Measurements from ENCODE around the gene TNFAIP8L2.

Gene TNFAIP8L2

DNA sequence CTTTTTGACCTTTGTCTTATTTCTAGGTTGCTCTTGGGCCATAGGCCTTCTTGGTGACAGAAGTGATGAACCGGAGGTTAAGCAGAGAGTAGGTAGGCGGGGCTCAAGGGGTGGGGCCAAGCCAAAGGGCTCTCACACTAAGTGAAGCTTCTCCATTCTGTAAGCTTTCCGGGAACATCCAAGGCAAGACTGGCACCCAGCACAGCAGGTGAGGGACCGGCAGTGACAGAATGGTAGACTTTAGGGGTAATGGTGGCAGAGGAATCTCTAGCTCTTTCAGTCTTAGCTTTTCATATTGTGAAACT is at the start of gene TNFAIP8L2:
Gene TNFAIP8L2 (plus strand): TSS at position 135 of the 305 bp plus-strand sequence. CDS start 2,049 bp downstream, outside the sequence.
- peak; percentile 56 for DNase-seq (ENCODE audit: low read depth)

DNA sequence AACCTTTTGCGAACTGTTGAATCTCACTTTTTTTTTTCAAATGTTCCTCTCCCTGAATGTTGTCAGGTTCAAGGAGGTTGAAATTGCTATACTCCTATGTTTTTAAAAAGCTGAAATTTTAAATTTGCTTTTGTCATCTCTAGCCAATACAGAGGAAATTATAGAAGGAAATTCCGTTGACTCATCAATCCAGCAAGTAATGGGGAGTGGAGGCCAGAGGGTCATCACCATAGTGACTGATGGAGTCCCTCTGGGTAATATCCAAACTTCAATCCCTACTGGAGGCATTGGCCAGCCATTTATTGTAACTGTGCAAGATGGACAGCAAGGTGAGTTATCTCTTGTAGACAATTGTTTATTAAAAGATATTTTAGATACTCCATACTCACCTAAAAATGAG is 49.6 kb upstream of the TNFAIP8L2 start:
- DNase-seq (ENCODE audit: low read depth), result no peak

DNA sequence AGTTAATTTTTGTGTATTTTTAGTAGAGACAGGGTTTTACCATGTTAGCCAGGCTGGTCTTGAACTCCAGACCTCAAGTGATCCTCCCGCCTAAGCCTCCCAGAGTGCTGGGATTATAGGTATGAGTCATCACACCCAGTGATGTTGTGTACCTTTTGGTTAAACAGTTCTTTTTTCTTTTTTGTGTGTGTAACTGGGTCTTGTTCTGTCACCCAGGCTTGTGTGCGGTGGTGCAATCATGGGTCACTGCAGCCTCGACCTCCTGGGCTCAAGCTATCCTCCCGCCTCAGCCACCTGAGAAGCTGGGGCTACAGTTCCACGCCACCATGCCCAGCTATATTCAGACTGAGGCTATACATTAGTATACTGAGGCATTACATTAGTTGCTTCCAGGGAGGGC is 48.1 kb upstream of the TNFAIP8L2 start:
- no peak for DNase-seq (ENCODE audit: low read depth)

DNA sequence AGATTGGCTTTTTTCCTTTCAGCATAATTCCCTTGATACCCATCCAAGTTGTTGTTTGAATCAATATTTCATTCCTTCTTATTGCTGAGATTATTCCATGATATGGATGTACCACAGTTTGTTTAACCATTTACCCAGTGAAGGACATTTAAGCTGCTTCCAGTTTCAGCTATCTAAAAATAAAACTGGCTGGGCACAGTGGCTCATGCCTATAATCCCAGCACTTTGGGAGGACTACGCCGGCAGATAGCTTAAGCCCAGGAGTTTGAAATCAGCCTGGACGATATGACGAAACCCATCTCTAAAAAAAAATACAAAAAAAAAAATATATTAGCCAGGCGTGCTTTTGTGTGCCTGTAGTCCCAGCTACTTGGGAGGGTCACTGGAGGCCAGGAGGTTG is 42.6 kb upstream of the TNFAIP8L2 start:
- no peak for DNase-seq (ENCODE audit: low read depth)

DNA sequence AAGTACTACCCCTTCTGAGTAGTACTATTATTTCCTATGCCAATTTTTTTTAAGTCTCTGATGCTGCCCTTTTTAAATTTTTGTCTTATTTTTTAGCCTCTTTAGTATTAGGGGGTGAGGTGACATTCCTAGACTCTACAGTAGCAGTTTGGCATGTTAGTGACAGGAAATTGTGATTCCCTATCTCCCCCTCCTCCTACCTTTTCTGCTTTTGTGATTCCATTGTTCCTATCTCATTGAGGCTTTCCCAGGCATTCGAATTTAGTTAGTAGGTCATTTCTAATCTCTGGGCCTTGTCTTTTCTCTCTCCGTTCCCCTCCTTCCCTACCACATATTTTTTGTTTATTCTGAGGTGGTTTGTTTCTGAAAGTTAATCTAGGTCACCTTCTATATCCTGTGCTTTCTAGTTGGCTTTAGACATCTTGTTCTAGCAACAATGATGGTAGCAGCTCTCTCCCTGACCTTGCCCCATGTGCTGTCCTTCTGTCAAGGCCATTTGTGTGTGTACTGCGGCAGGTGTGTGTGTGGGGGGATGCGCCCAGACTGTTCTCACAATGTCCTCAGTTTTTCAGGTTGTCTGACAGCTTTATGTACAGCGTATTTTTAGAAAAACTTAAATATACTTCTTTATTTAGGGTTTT is 31.6 kb upstream of the TNFAIP8L2 start:
- no peak for DNase-seq (ENCODE audit: low read depth)

DNA sequence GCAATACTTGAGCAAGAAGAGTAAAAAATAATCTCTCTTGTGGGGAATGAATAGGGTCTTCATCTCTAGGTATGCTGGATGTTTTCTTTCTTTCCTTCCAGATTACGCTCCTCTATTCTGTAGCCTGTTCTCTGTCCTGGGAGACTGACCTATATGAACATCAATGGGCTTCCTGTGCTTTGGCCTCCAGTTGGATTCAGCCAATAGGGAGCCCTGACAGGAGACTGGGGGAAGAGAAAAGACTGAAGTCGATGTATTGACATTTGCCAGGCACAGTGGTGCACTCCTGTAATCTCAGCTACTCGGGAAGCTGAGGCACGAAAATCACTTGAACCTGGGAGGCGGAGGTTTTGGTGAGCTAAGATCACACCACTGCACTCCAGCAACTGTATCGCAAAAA is 27.6 kb upstream of the TNFAIP8L2 start:
- DNase-seq (ENCODE audit: low read depth), result no peak

DNA sequence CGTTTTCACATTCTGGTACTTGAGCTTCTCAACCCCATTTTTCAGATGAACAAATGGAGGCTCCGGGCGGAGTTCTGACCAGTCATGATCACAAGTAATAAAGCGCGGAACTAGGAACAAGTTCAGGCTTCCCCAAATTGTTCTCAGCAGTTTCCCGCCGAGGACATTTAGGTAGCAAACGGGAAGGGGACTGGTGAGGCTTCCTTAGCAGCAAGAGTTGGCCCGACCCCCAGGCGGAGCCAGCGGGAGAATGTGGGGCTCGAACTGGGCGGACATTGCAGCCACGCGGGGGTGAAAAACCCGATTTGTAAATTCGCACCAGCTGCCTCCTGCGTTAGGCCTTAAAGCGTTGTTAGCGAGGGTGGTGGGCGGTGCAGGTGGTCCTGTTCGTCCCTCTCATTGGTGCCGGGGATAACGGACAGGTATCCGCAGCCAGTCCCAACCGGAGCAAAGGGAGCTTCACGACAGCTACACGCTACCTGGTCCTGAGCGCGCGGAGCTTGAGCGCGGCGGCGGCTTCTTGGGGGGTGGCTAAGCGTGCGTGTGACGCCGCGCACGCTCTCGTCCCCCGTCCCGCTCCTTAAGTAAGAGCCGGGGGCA is 25.4 kb upstream of the TNFAIP8L2 start:
- peak; percentile 36 for DNase-seq (ENCODE audit: low read depth)

DNA sequence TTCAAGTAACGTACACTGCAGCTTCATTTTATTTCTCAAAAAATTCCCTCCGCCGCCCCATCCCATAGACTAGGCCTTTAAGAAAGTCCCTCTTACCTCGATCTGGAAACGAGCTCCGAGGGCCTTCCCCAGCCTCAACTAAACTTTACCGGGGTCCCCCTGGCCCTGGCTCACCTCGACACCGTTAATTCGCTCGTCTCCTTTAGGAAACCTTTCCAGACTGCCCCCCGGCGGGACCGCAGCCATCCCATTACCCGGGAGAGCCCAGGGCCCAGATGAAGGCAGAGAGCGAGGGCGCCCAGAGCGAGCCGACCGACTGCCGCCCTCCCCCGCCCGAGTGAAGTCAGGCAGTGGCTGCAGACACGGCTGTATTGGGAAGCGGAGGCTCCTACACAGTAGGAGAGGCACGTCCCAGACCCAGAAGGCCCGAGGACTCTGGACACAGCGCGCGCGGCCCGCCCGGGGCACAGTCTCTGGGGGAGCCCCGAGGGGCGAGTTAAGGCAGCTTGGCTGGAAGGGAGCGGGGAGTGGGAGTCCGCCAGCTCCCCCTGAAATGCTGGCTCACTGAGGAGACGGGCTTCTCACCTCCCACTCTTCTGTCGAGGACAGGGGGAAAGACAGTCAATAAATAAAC is 24.6 kb upstream of the TNFAIP8L2 start:
- no peak for DNase-seq (ENCODE audit: low read depth)

DNA sequence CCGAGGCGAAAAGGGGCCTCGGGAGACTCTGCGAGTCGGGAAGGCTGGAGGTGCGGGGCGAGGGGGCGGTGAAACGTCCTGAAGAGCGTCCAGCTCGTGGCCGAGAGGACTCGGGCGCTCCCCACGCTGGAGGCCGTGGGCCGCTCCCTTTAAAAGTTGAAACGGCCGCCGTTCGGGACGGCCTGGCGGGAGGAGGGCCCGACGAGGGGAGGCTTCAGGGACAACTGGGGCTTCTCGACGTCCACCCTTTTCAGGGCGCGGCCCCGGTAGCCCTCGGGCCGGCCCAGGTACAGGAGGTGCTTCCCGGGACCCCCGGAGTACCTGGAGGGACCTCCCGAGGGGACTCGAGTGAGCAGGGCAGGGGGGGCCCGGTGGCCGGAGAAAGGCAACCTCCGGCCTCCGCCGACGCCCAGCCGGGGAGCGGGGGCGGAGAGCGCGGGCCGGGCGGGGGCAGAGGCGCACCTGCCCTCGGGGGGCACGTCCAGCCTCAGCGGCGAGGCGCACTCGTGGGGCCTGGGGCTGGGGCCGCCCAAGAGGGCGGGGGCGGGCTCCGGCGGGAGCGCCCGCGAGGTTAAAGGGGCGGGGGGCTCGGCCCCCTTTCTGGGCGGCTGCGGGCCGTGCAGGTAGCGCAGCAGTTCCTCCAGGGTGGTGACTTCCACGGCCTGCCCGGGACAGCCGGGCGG is 24.0 kb upstream of the TNFAIP8L2 start:
- no peak for DNase-seq (ENCODE audit: low read depth)

DNA sequence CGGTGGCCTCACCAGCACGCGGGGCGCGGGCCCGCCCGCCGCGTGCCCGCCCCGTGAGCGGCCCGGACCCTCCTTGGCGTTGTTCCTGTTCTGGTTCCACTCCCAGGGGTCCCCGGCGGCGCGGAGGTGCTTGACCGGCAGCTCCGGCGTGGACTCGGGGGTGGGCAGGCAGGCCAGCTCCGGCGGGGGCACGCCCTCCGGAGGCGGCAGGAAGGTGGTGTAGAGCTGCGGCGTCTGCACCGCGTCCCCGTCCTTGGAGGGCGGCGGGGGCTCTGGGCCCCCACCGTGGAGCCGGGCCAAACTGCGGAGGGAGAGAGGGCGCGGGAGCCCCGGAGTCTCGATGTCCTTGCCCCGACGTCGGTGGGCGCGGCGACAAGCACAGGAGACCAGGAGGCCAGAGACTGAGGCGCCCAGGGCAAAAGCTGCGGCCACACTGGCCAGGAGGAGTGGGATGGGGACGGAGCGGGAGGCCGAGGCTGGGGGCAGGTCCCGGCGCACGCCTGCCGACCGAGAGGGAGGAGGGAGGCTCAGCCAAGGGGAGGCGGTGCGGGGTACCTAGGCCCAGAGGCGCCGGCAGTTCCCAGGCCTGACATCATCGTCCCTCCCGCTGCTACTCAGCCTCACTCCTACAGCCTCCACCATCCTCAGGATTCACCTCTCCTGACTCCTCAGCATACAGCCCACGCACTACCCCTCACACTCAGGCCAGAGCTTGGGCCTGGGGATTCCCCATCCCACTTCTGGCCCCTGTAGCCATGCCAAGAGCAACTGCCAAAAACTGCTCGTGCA is 23.2 kb upstream of the TNFAIP8L2 start:
- DNase-seq (ENCODE audit: low read depth), result no peak

DNA sequence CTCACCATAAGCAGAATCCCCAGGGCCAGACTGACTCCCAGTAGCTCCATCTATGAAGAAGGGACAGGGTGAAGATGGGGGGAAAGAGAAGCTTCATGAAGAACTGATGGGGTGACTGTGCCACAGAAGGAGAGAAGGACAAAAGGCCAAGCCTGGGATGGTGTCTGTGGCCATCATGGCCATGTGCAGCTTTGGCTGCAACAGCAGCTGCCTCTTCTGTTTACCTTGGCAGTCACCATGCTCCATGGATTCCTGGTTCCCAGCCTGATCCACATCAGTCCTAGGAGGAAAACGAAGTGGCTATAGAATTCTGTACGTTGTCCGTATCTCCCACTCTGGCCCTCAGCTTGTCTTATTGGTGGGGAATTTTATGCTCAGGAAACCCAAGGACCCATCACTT is 22.1 kb upstream of the TNFAIP8L2 start:
- no peak for DNase-seq (ENCODE audit: low read depth)

DNA sequence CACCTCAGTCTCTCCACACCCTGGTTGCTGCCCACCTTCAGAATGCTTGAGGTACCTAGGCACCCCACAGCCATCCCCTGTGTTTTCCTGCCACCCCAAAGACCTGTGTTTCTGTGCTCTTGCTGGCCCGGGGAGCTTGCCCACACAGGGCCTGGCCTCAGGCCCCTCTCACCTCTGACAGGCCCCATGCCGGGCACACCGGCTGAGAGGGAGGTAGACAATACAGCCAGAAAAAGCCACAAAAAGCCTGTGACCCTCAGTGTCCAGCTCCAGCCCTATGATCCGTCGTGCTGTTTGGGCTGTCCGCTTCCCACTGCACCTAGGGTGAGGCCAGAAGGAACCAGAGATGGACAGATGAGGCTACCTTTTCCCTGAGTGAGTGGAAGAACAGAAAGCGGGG is 21.5 kb upstream of the TNFAIP8L2 start:
- DNase-seq (ENCODE audit: low read depth), result no peak

DNA sequence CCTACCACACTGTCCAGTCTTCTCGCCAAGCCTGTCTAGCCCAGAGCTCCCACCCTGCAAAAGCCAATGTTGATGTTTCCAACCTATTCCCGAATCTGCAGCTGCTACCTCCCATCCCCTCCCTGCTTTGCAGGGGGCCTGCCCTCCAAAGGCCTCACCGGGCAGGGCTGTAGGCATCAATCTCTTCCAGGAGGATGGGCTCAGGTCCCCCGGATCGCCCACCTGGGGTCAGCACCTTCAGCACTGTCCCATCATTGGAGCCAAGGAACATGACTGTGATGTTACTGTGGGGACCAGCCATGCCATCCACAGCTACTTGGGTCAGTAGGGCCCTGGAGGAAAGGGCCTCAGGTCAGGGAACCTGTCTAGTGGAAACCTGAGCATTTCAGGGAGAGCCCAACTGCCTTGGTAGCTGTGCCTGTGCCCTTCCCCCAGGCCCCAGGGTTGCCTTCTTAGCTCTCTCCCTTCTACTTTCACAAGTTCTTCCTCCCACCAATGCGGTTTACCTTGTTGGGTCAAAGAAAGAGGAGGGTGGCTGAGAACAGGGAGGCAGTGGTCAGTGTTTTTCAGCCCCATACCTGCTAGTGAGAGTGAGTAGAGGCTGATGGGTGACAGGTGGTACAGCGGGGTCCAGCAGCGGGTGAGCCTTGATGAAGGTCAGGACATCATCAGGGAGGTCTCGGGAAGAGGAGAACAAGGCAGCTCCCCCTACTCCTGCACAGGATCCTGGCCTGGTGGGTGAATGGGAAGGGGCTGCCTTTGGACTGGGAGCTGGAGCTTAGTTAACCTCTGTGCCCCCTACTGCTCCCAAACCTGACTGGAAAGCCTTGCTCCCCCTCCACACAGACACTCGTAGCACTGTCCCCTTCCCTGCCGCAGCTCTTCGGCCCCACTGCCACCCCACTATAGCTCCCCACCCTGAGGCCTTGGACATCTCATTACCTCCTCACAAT is 20.7 kb upstream of the TNFAIP8L2 start:
- DNase-seq (ENCODE audit: low read depth), result no peak

DNA sequence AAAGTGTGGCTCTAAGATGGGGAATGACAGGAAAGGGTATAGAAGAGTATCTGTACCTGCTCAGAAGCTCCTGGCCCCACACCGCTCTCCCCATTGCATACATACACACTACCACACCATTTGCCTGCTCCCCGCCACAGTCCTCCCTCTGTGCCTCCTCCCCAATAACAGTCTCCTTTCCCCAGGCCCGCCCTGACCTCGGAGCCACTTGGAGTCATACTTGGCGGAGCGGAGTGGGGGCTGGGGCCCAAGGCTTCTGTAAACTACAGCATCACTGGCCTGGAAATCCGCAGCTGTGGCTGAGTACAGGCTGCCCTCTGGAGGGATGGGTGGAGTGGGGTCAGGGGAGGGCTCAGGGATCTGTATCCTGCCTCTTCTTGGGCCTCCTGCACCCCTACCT is 18.7 kb upstream of the TNFAIP8L2 start:
- no peak for DNase-seq (ENCODE audit: low read depth)

DNA sequence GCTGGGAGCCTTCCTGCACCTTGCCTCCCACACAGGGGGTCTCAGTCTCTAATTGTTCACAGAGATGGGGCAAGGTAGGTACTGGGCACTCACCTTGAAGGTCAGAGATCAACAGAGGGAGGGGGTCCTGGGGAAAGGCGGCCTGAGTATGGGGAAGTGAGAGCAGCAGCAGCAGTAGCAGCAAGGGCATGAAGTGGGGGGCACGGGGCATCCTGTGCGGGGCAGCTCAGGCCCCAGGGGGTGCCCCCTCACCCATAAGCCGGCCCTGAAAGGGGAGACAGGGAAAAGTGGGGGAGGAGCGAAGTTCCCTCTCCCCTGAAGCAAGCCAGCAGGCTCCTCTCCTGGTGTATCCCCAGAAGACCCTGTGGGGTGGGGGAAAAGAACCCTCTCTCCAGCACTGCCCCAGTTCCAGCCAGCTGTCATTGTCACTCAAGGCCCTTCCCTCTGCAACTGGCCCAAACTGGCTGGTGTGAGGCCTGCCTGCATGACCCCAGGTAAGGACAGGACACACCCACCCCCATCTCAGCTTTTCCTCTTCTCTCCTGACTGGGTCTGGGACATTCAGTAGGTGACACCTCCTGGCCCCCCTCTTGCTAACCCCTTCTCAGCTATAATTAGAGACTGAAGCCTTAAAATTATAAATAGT is 13.9 kb upstream of the TNFAIP8L2 start:
- no peak for DNase-seq (ENCODE audit: low read depth)

DNA sequence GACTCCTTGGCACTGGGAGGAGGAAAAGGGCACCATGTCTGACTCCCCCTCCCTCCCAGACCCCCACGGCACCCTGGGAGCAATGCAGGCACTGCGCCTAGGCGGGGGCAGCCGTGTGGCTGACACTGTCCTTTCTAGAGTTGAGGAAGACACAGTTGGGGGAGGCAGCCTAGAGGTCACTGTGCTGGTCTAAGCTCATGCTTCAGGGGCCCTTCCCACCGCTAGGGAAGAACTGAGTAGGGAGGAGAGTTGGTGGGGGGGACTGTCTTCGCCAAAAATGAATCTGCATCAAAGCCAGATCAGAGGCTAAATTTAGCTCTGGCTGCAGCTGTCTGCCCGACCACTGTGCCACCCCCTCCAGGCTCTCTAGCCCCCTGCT is 13.4 kb upstream of the TNFAIP8L2 start:
- no peak for DNase-seq (ENCODE audit: low read depth)

DNA sequence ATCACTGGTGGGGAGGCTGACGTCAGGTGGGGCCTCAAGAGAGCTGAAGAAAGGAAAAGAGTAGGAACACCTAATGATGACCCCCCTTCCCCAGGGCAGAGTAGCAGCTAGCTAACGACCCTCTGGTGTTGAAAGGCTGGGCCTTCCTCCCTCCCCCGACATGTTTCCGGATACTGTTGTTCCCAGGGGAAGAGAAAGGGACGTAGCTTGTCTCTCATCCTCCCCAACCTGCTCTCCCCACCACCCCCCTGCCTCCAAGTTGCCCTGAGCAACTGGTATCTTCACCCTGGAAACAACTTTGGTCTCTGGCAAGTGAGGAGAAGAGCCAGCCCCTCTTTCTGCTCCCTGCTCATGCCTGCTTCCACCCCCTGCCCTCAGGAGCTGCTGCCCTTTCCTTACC is 12.5 kb upstream of the TNFAIP8L2 start:
- DNase-seq (ENCODE audit: low read depth), result no peak

DNA sequence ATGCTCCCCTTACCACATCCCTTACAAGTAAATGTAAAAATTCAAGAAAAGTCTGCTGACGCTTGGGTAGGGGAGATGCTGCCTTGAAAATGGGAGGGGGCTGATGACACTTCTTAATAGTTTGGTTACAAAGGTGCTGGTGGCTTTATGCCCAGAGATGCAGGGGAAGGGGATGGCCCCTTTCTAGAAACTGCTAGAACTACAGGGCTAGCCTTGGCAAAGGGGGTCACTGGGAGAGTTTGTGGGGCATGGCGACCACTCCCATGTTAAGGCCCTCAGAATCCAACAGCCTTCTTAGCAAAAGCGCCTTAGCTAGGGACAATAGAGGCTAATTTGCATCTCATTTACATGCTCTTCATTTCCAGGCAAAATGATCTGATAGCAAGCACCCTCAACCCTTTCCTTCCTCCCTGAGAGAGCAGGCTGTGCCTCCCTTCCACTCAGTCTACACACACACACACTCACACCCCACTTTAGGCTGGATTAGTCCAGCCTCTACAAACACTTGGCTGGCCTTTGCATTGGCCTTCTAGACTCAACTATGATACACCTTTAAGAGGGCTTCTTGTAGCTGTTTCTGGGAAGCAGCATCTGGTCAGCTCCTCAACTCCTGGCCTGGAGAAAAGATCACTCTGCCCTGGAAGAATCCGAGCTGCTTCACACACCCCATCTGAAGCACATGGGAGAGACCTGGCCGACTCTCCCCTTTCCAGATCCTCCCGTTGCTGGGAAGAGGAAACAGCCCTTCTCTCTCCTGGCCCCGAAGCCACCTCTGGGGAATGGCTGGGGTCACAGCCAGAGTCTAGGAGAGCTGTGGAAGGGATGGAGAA is 11.8 kb upstream of the TNFAIP8L2 start:
- no peak for DNase-seq (ENCODE audit: low read depth)

DNA sequence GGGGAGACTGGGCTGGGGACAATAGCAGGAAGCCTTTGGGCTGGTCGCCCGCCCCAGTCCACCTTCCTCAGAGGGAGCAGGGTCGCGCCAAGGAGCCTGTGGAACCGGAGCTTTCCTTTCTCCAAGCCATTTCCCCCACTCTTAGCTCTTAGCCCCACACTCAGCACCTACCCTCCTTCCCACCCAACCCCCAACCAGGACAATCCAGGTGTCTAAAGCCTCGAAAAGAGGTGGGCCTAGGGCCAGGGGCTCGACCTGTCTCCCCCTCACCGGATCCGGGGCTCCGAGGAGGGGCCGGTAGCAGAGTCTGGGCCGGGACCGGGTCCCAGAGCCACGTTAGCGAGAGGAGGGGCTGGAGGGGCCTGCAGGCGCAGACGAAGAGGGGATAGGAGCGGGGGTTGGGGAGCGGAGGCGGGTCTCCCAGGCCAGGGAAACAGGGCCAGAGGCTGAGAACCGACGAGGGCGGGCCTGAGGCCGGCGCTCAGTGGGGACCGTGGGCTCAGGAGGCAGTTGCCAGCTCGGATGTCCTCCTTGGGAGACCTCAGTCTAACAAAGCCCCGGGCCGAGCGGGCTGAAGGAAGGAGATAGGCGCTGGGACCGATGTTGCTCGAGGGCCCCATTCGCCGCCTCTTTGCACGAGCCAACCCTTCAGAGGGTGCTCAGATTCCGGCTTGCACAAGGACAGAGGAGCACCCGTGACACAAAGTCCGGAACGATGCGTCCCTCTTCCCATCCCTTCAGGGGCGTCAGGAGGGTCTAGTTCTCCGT is 11.0 kb upstream of the TNFAIP8L2 start:
- no peak for DNase-seq (ENCODE audit: low read depth)
